A375 (cell line): ENCODE measurements around the gene FZD7. TPM values are rescaled to one million over a fixed set of nuclear protein-coding genes. Genes with fewer than 3 reads are reported as not detected.

Experiments used
- total RNA-seq: library from RNA; depleted of rRNA; stranded (reverse); fragments of >200 nt; shearing (Covaris generic); gene quantifications from 2 replicates; pipeline ENCODE4 v1.2.3, GENCODE V29; 2014; rRNA removed

The FZD7 gene
- 13.5 and 14.6 TPM in 2 replicates for total RNA-seq

DNA sequence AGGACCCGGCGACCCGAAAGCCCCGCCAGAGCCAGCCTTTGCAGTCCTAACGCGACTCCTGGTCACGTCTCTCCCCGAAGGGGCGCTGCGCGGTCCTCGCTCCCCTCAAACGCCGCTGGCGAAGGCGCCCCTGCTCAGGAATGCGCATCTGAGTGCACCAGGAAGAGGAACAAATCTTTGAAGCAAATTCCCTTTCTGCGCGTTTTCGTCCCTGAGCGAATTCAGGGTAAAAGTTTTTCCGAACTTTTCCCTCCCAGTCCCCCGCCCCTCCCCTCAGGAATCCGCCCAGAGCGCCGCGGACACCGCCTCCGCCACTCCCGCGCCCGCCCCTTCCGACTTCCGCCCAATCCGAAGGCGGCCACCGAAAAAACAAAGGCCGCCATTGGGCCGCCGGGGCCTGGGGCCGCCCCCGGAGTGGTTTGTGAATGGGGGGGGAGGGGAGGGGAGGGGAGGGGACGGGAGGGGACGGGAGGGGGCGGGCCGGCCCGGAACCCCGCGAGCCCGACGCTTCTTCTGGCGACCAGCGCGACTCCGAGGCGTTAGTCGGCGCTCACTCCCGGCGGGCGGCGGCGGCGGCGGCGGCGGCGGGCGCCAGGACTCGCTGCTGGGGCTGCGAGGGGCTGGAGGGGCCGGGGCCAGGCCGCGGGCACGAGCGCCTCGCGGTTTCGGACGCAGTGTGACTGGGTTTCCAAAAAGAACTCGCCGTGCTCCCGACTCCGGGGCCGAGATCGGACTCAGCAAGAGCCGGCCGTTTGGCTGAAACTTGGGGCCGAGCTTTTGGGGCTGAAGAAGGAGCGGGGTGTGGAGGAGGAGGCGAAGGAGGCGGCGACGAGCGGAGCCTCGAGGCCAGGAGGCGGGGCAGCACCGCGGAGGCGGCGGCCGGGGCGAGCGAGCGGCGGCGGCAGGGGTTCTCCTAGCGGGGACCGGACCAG lies at the start of gene FZD7:
FZD7 (plus strand) TSS at position 539 of the 932 bp plus-strand sequence. CDS start 793 bp downstream, outside the sequence.

DNA sequence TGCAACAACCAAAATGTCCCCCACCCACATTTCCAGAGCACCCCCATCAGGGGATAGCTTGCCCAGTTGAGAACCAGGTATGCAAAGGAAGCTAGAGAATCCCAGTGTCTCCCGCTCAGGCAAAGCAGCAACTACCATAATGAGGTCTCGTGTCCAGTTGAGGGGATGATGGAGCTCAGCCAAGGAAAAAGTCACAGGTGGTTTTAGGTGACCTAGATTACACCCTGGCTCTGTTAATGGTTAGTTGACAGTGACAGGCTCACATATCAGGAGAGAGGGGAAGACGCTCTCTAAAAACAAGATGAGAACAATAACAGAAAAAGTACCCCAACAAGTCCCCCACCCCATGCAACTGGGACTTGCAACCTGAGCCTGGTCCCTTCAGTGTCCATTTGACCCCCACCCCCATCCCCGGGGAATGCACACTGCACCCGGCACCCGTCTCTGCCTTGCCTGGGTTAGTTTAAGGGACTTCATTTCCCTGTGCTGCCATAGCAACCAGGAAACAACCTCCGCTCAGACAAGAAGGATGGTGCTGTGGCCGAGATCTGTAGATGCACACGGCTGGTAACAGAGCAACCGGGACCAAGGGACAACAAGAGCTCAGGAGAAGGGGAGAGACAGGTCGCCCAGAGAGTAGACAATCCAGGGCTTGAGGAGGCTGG lies 39.2 kb downstream of the FZD7 start, which contains the start of gene KIAA2012:
KIAA2012 (plus strand) TSS at position 519 of the 665 bp plus-strand sequence. CDS start 373 bp downstream, outside the sequence.

Other genes starting within 250 kb of the FZD7 start
- not detected in 2 replicates for gene CDK15, start 227.3 kb upstream of the FZD7 start, total RNA-seq
- 0.08 TPM in 1 of 2 replicates, not detected in the other for gene KIAA2012, start 39.4 kb downstream of the FZD7 start, total RNA-seq
- 102 and 113 TPM in 2 replicates for gene SUMO1, start 204.7 kb downstream of the FZD7 start, total RNA-seq
- gene NOP58, start 231.9 kb downstream of the FZD7 start, total RNA-seq, result 104 and 125 TPM in 2 replicates